OCI-LY1 (cell line): ENCODE data around the gene ALDH16A1.

Experiments used
- H2AFZ ChIP-seq: fragments of 200-600 bp; sonication (generic), shearing (Covaris generic); 2 replicates; pipeline ENCODE4 v1.6.0; 2014; ENCODE audit warnings: antibody characterized with exemption, mild to moderate bottlenecking, low read length
- H3F3A ChIP-seq: fragments of 200-600 bp; sonication (generic), shearing (Covaris generic); 2 replicates; pipeline ENCODE4 v1.6.0; 2014; ENCODE audit warnings: mild to moderate bottlenecking, antibody characterized with exemption, low read length, moderate library complexity; ENCODE audit not compliant: insufficient read depth
- H3K27ac ChIP-seq: fragments of 200-600 bp; sonication (generic); 2 replicates; pipeline ENCODE4 v1.5.1; 2014; ENCODE audit warnings: low read length, mixed run types, mild to moderate bottlenecking, low read depth; ENCODE audit not compliant: poor library complexity, severe bottlenecking
- H3K27me3 ChIP-seq: fragments of 200-600 bp; sonication (generic); 2 replicates; pipeline ENCODE4 v1.6.0; 2014; ENCODE audit warnings: antibody characterized with exemption, mild to moderate bottlenecking, low read length, moderate library complexity; ENCODE audit not compliant: insufficient read depth
- H3K36me3 ChIP-seq: fragments of 200-600 bp; sonication (generic); 2 replicates; pipeline ENCODE4 v1.6.1; 2014; ENCODE audit warnings: mild to moderate bottlenecking, antibody characterized with exemption, low read length, moderate library complexity, mixed read lengths; ENCODE audit not compliant: insufficient read depth
- H3K4me1 ChIP-seq: fragments of 200-600 bp; sonication (generic); 2 replicates; pipeline ENCODE4 v1.5.1; 2014; ENCODE audit warnings: mild to moderate bottlenecking, low read length, moderate library complexity; ENCODE audit not compliant: insufficient read depth, severe bottlenecking
- H3K4me2 ChIP-seq: fragments of 200-600 bp; sonication (generic), shearing (Covaris generic); 2 replicates; pipeline ENCODE4 v1.6.1; 2014; ENCODE audit warnings: low read length
- H3K4me3 ChIP-seq: fragments of 200-600 bp; sonication (generic); 2 replicates; pipeline ENCODE4 v1.5.1; 2014; ENCODE audit warnings: low read length, low read depth, mild to moderate bottlenecking, mixed read lengths; ENCODE audit not compliant: poor library complexity, severe bottlenecking
- H3K79me2 ChIP-seq: fragments of 200-600 bp; shearing (Covaris generic); 2 replicates; pipeline ENCODE4 v1.6.1; 2016; ENCODE audit warnings: mixed run types, low read length, mixed read lengths; ENCODE audit not compliant: insufficient read depth
- H3K9ac ChIP-seq: fragments of 200-600 bp; sonication (generic), shearing (Covaris generic); 2 replicates; pipeline ENCODE4 v1.6.1; 2014; ENCODE audit warnings: mild to moderate bottlenecking, low read length, mixed read lengths
- H3K9me2 ChIP-seq: fragments of 200-600 bp; sonication (generic), shearing (Covaris generic); 2 replicates; pipeline ENCODE4 v1.6.1; 2014; ENCODE audit warnings: low read depth, mild to moderate bottlenecking, low read length, mixed read lengths
- H3K9me3 ChIP-seq: fragments of 200-600 bp; shearing (Covaris generic); 2 replicates; pipeline ENCODE4 v1.6.1; 2014; ENCODE audit warnings: low read length, mixed read lengths
- H4K20me1 ChIP-seq: fragments of 200-600 bp; sonication (generic), shearing (Covaris generic); 2 replicates; pipeline ENCODE4 v1.6.0; 2016; ENCODE audit warnings: mild to moderate bottlenecking, low read length; ENCODE audit not compliant: insufficient read depth
- CTCF ChIP-seq: fragments of 200-600 bp; sonication (generic), shearing (Covaris generic); IDR thresholded peaks from 2 replicates; pipeline ENCODE4 v1.5.1; 2017; ENCODE audit warnings: mild to moderate bottlenecking, antibody characterized with exemption, low read length, moderate library complexity, mixed read lengths
- EZH2 ChIP-seq: fragments of 200-600 bp; sonication (generic), shearing (Covaris generic); IDR thresholded peaks from 2 replicates; pipeline ENCODE4 v1.8.0; 2017; ENCODE audit warnings: borderline replicate concordance, mixed run types, mild to moderate bottlenecking, antibody characterized with exemption, low read length, moderate library complexity, mixed read lengths

Gene ALDH16A1

GRCh38 chr19:49430172-49430677, 22.8 kb upstream of the ALDH16A1 start:
- H4K20me1 ChIP-seq: no peaks in the 10 kb centered on the region
- H3F3A ChIP-seq: no peaks in the 10 kb centered on the region; the same call in 1 of the 2 replicates
- peaks cover 9% of the 10 kb centered on the region for H3K4me1 ChIP-seq
- H3K9me3 ChIP-seq: no peaks in the 10 kb centered on the region
- H3K4me2 ChIP-seq: no peak overlapping the region
- H3K27ac ChIP-seq: no peak overlapping the region
- H3K4me3 ChIP-seq: no peak overlapping the region
- H3K9me2 ChIP-seq: no peaks in the 10 kb centered on the region
- peaks cover 17% of the 10 kb centered on the region; the same call in 1 of the 2 replicates for H3K27me3 ChIP-seq
- no peak overlapping the region for H3K9ac ChIP-seq
- H3K36me3 ChIP-seq: no peaks in the 10 kb centered on the region
- H2AFZ ChIP-seq: no peak overlapping the region
- TF ChIP-seq EZH2 (no peak), CTCF (no peak)
- no peaks in the 10 kb centered on the region for H3K79me2 ChIP-seq

GRCh38 chr19:49430678-49431329, 22.2 kb upstream of the ALDH16A1 start:
- Histone ChIP-seq H4K20me1 (no peaks in the 10 kb centered on the region), H3K4me3 (no peak overlapping the region), H3K9ac (no peak overlapping the region), H3K9me2 (no peaks in the 10 kb centered on the region), H2AFZ (no peak overlapping the region), H3K27ac (no peak overlapping the region), H3F3A (no peaks in the 10 kb centered on the region; the same call in 1 of the 2 replicates), H3K79me2 (no peaks in the 10 kb centered on the region), H3K4me1 (peaks cover 9% of the 10 kb centered on the region), H3K4me2 (no peak overlapping the region), H3K36me3 (no peaks in the 10 kb centered on the region), H3K27me3 (peaks cover 13% of the 10 kb centered on the region; the same call in 1 of the 2 replicates), H3K9me3 (no peaks in the 10 kb centered on the region)
- peak; percentile 73 for TF ChIP-seq CTCF
- no peak for TF ChIP-seq EZH2

- H3K4me1 ChIP-seq: peaks cover 12% of the 10 kb centered on the region
- H3K9ac ChIP-seq: no peak overlapping the region
- H3K9me3 ChIP-seq: no peaks in the 10 kb centered on the region
- no peaks in the 10 kb centered on the region for H4K20me1 ChIP-seq
- no peaks in the 10 kb centered on the region for H3K36me3 ChIP-seq
- no peak overlapping the region for H2AFZ ChIP-seq
- TF ChIP-seq CTCF: no peak
- TF ChIP-seq EZH2: no peak
- H3K27me3 ChIP-seq: peaks cover 12% of the 10 kb centered on the region; the same call in 1 of the 2 replicates
- H3K4me3 ChIP-seq: no peak overlapping the region
- no peak overlapping the region for H3K4me2 ChIP-seq
- H3K79me2 ChIP-seq: no peaks in the 10 kb centered on the region
- H3K27ac ChIP-seq: no peak overlapping the region
- no peaks in the 10 kb centered on the region for H3K9me2 ChIP-seq
- no peaks in the 10 kb centered on the region; the same call in 1 of the 2 replicates for H3F3A ChIP-seq
These were observed 21.7 kb upstream of the ALDH16A1 start for GRCh38 chr19:49431330-49431749.
